GM06990 (cell line): ENCODE measurements around the gene FAM72B.
"Not testable (repeated sequence)": the region's sequence is repeated elsewhere in the genome, so short reads cannot be mapped to it uniquely, and the experiment has no call there.

ENCODE experiments used
- DNase-seq: peaks from one replicate; pipeline ENCODE4 v3.0.0-alpha.2; 2011; ENCODE audit not compliant: insufficient read length; ENCODE audit errors: extremely low read depth
- H3K27me3 ChIP-seq: replicated peaks from 2 replicates; pipeline ENCODE4 v1.6.0; 2011; ENCODE audit warnings: low read length; ENCODE audit not compliant: control insufficient read depth, insufficient read depth
- H3K36me3 ChIP-seq: 2 replicates; pipeline ENCODE4 v1.5.1; 2011; ENCODE audit warnings: low read length; ENCODE audit not compliant: control insufficient read depth, insufficient read depth
- H3K4me3 ChIP-seq: replicated peaks from 2 replicates; pipeline ENCODE4 v1.5.1; 2011; ENCODE audit warnings: low read depth, mild to moderate bottlenecking, control low read depth, low read length

The FAM72B gene

GRCh38 chr1:121184290-121185127 lies at the start of gene FAM72B, which contains the start of gene SRGAP2C:
FAM72B (minus strand) TSS chr1:121184340; CDS start chr1:121183489, 851 bp downstream.
SRGAP2C (plus strand) TSS chr1:121184975; CDS start chr1:121187447, 2,472 bp downstream.
- H3K36me3 ChIP-seq, H3K27me3 ChIP-seq: not testable (repeated sequence)
- H3K4me3 ChIP-seq = peak within 1 kb of the TSS; percentile 57
- peak; percentile 91 for DNase-seq

- H3K4me3 ChIP-seq, H3K27me3 ChIP-seq, H3K36me3 ChIP-seq, DNase-seq: not testable (repeated sequence)
Measured at GRCh38 chr1:121232445-121233125, 48.4 kb upstream of the FAM72B start.

- not testable (repeated sequence) for H3K4me3 ChIP-seq, H3K27me3 ChIP-seq, H3K36me3 ChIP-seq, DNase-seq
Measured at GRCh38 chr1:121230636-121231035, 46.5 kb upstream of the FAM72B start.

GRCh38 chr1:121227544-121228330 lies 43.6 kb upstream of the FAM72B start:
- not testable (repeated sequence) for DNase-seq, H3K27me3 ChIP-seq, H3K4me3 ChIP-seq

GRCh38 chr1:121226925-121227324 lies 42.8 kb upstream of the FAM72B start:
- H3K4me3 ChIP-seq, H3K27me3 ChIP-seq, DNase-seq, H3K36me3 ChIP-seq: not testable (repeated sequence)

More at GRCh38 chr1:121227544-121228330, 43.6 kb upstream of the FAM72B start:
- H3K36me3 ChIP-seq = not testable (repeated sequence)

- H3K36me3 ChIP-seq, H3K27me3 ChIP-seq, H3K4me3 ChIP-seq, DNase-seq: not testable (repeated sequence)
Measured at GRCh38 chr1:121226295-121226904, 42.3 kb upstream of the FAM72B start.

GRCh38 chr1:121224714-121225113 lies 40.6 kb upstream of the FAM72B start:
- not testable (repeated sequence) for H3K27me3 ChIP-seq, H3K36me3 ChIP-seq, H3K4me3 ChIP-seq, DNase-seq

- H3K27me3 ChIP-seq, H3K4me3 ChIP-seq, H3K36me3 ChIP-seq, DNase-seq: not testable (repeated sequence)
Measured at GRCh38 chr1:121221770-121222169, 37.6 kb upstream of the FAM72B start.

- H3K27me3 ChIP-seq, H3K36me3 ChIP-seq, H3K4me3 ChIP-seq, DNase-seq: not testable (repeated sequence)
Measured at GRCh38 chr1:121216676-121217075, 32.5 kb upstream of the FAM72B start.

- not testable (repeated sequence) for H3K27me3 ChIP-seq, H3K36me3 ChIP-seq, DNase-seq, H3K4me3 ChIP-seq
Measured at GRCh38 chr1:121215699-121216417, 31.7 kb upstream of the FAM72B start.

- not testable (repeated sequence) for H3K27me3 ChIP-seq, DNase-seq, H3K36me3 ChIP-seq, H3K4me3 ChIP-seq
Measured at GRCh38 chr1:121214544-121215156, 30.5 kb upstream of the FAM72B start.

- H3K36me3 ChIP-seq, H3K4me3 ChIP-seq, DNase-seq, H3K27me3 ChIP-seq: not testable (repeated sequence)
Measured at GRCh38 chr1:121213491-121213890, 29.4 kb upstream of the FAM72B start.

- not testable (repeated sequence) for H3K27me3 ChIP-seq, H3K36me3 ChIP-seq, H3K4me3 ChIP-seq, DNase-seq
Measured at GRCh38 chr1:121210778-121211177, 26.6 kb upstream of the FAM72B start.
